GM18907 (cell line): ENCODE measurements around the gene BCKDHB.
"Not testable (repeated sequence)": the region's sequence is repeated elsewhere in the genome, so short reads cannot be mapped to it uniquely, and the experiment has no call there.

Experiments used
- ATAC-seq: cut with Tn5 transposase; IDR thresholded peaks from one replicate; pipeline ENCODE4 v1.9.1; 2021; ENCODE audit warnings: mild to moderate bottlenecking, moderate library complexity; ENCODE audit not compliant: unreplicated experiment

BCKDHB gene

GRCh38 chr6:80251321-80251720 lies 144.8 kb downstream of the BCKDHB start:
- ATAC-seq, result no peak

DNA sequence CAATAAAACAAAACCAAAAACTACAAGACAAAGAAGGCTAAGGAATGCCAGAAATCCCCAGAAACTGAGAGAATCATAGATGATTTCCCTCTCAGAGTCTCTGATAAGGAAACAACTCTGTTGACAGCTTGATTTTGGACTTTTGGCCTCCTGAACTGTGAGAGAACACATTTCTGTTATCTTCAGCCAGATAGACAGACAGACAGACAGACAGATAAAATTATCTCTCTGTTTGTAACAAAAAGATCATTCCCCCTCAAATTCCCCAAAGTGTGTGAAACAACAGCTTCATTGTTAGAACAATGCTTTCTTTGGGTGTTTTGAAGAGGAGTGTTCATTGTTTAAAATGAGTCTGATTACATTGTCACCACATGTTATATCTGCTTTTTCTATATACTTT lies 148.2 kb downstream of the BCKDHB start:
- ATAC-seq, result no peak

GRCh38 chr6:80256691-80257090 lies 150.2 kb downstream of the BCKDHB start:
- ATAC-seq, result no peak

GRCh38 chr6:80259118-80259517 lies 152.6 kb downstream of the BCKDHB start:
- ATAC-seq, result no peak

DNA sequence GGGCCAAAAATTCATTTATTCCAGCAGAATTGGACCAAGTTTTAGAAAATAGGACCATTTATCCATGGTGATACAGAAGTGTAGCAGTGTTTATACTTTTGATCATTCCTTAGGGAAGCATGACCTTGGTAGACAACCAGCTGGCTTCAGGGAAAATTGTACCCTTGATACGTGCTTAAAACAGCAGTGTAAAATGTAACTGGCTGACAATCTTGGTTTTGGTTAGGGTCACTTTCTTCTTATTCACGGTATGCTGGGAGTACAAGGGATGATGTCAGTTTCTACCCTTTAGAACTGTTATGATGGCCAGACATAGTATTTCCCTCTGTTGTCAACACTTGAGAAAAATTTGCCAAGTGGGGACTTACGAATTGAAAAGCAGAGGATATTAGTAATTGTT lies 157.1 kb downstream of the BCKDHB start:
- no peak for ATAC-seq

DNA sequence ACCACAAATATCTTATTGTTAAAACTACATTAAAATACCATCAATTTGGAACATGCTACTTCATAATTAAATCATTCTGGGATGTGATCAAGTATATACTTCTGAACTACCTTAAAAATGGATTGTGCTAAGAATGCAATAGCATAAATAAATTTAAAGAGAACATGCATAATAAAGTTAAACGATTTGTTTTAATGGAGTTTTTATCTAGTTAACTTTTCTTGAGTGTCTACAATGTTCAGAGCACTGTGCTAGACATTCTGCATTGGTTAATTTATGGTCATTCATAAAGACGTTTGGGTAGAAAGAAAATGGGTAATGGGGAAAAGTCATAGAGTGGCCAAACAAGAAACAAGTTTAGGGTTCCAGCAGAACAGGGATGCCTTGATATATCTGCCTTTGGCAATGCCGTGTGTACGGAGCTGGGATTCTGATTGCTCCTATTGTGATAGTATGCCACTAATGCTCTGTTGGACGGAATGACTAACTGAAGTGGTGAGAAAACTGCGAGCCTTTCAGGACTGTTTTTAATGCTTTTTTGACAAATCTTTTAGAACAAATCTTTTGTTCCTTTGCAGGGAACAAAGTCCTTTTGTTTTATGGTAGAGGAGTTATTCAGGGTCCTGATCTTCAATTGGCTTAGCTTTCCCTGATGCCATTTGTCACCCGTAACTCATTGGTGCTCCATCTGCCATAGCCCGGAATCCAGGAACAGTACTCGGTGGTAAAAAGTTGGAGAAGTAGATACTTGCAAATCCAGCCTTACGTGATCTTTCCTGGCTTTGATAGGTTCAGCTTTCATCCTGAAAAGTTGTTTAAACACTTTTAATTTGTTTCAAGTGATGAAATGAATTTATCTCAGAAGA lies 162.6 kb downstream of the BCKDHB start:
- no peak for ATAC-seq

- ATAC-seq, result no peak
These were observed 164.6 kb downstream of the BCKDHB start for GRCh38 chr6:80271074-80271473.

- no peak for ATAC-seq
These were observed 166.5 kb downstream of the BCKDHB start for GRCh38 chr6:80272988-80273387.

- no peak for ATAC-seq
These were observed 170.4 kb downstream of the BCKDHB start for GRCh38 chr6:80276861-80277260.

GRCh38 chr6:80277501-80277900 lies 171.0 kb downstream of the BCKDHB start:
- ATAC-seq, result no peak

DNA sequence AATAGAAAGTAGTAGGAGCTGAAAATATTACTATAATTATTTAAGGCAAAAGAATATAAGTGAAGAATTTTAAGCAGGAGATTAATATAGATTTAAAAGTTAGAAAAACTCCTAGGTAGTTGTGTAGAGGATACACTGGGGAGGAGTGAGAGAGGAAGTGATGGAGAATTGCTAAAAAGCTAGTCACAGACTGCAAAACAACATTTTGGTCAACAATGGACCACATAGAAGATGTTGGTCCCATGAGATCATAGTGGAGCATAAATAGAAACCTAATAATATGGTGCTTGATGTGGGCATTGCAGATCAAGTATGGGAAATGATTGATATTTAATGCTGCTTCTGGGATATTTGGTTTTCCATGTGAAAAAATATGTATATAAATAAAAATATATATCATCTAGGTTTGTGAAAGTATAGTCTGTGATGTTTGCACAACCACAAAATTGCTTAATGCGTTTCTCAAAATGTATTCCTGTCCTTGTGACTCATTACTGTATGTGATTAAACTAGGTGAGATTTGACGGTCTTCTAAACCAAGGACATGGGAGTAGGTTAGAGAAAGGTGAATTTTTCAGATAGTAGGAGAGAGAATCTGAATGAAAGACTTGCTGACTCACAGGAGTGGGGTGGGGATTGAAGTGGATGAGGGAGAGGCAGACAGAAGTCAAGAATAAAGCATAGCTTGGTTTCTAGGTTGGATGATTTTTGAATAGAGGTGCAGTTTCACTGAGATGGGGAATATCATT lies 174.0 kb downstream of the BCKDHB start:
- ATAC-seq, result peak; percentile 63

DNA sequence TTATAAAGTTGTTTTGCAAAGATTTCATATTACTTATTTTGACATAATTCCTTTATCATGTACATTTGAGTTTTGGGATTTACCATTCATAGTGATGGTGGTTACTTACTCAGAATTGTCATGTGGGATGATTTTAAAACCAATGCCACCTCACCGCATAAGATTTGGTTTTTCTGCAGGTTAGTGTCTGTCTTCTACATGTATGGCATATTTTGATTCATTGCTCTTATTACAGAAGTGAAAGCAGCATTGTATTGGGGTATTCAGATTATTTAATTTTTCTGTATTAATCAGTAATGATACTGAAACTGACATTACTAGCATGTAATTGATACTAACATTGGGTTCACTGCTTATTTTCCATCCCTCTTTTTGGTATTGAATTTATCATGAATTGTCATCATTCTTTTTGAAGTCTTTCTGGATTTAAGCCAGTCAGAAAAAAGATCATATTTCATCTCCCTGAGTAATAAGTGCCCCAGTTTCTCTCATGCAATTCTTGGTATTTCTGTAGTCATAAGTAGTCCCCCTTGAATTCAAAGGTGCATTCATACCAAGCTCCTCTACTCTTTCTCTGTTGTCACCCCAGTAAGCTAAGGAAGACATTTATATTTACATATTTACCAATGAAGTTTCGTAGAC lies 176.6 kb downstream of the BCKDHB start:
- no peak for ATAC-seq

- no peak for ATAC-seq
These were observed 180.6 kb downstream of the BCKDHB start for GRCh38 chr6:80287112-80287511.

DNA sequence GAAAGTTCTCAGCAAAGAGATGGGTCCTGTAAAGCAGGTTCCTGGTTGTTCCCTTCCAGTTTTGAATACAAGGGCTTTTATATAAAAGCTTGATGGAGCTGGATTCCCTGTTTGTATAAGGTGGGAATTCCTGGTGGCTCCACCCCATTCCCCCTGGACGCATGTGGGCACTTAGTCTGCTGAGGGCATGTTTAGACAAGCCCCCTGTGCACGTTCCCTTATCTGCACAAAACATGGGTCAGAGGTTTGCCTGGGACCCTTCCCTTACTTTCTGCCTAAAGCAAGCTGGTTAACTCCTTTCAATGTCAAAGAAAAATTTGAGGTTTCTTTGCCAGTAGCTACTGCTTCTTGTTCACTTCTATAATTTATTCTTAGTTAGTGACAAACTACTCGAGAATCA lies 181.1 kb downstream of the BCKDHB start:
- ATAC-seq, result no peak

DNA sequence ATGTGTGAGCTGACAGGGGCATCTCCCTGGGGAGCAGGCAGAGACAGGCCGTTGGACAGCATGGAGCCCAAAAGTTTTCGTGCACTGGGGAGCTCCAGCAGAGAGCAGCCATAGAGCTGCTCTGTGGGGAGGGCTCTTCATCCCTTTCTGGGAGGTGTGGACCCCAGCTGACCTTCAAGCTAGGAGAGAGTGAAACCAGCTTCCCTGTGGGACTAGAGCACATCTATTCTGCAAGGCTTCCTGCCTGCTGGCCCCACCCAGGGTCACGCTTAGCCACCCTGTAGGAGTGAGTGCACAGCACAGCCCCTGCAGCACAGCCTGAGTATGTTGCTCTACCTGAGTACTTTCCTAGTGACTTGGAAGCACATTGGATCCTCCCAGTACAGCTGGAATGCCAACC lies 183.3 kb downstream of the BCKDHB start:
- ATAC-seq, result no peak

DNA sequence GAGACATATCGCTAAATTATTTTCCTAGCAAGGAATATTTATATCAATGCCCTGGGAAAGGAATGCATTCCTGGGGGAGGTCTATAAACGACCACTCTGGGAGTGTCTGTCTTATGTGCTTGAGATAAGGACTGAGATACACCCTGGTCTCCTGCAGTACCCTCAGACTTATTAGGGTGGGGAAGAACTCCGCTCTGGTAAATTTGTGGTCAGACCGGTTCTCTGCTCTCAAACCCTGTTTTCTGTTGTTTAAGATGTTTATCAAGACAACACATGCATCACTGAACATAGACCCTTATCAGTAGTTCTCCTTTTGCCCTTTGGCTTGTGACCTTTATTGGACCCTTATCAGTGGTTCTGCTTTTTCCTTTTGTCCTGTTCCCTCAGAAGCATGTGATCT lies 188.1 kb downstream of the BCKDHB start:
- ATAC-seq, result not testable (repeated sequence)

DNA sequence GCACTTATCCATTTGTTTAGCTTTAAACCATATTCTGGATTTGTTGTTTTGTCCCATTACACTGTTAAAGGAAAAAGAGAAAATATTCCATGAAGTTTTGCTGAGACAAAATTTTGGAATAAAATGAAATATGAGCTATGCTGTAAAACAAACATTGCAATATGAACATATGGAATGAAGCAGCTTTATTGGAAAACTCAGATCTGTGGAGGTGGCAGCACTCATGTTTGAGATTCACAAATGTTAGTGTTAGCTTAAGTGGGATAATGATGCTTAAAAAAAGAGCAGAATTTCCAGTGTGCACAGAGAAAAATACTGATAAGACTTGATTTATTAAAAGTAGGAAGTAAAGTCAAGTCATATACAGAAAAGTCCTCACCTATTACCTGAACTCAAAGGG lies 196.2 kb downstream of the BCKDHB start:
- no peak for ATAC-seq

DNA sequence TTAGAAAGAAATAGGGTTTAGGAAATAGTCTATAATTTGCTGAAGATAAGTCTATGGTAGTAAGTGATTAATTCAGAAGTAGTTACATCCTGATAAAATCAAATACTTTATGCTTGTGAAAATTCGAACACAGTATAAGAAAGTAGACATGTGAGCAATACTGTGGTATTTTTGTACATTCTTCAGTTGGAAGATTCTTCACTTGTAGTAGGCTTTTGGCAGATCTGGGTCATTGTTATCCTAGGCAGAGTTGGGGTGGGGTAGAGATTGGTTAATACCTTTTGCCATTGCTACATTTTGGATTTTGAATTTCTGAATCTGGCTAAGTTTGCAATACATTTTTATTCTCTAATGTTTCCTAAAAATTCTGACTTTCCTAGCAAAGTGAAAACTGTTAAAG lies 197.5 kb downstream of the BCKDHB start:
- no peak for ATAC-seq

- ATAC-seq, result no peak
These were observed 208.1 kb downstream of the BCKDHB start for GRCh38 chr6:80314531-80314930.

GRCh38 chr6:80316686-80317231 lies 210.3 kb downstream of the BCKDHB start:
- ATAC-seq, result no peak

GRCh38 chr6:80319196-80319595 lies 212.7 kb downstream of the BCKDHB start:
- no peak for ATAC-seq
